ENCODE data around the gene CHRNA1. TPM values are rescaled to one million over a fixed set of nuclear protein-coding genes. Genes with fewer than 3 reads are reported as not detected.

Gene CHRNA1
- total RNA-seq, 1 experiment from 2014 or later, result not detected

DNA sequence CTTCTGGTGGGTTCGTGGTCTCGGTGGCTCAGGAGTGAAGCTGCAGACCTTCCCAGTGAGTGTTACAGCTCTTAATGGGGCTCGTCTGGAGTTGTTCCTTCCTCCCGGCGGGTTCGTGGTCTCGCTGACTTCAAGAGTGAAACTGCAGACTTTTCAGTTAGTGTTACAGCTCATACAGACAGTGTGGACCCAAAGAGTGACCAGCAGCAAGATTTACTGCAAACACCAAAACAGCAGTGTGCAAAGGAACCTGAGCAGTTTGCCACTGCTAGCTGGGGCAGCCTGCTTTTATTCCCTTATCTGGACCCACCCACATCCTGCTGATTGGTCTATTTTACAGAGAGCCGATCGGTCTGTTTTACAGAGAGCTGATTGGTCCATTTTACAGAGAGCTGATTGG is 55.6 kb downstream of the CHRNA1 start:
- no peaks in the 10 kb centered on the region; a peak in 1 of 5 replicates for H3K9me3 Mint-ChIP-seq
- Histone ChIP-seq H2BK120ac (ENCODE audit: low read depth, low read length, poor library complexity, severe bottlenecking) (no peak overlapping the region), H3K4me1 (ENCODE audit: insufficient read depth, low read length) (no peaks in the 10 kb centered on the region), H3K9me3 (ENCODE audit: control insufficient read depth, low read depth, low read length) (no peaks in the 10 kb centered on the region), H2BK15ac (ENCODE audit: low read depth, low read length) (no peak overlapping the region), H3K79me2 (ENCODE audit: insufficient read depth, low read length) (no peaks in the 10 kb centered on the region), H3K56ac (ENCODE audit: insufficient read length, low read depth, low read length) (no peak overlapping the region), H3K18ac (ENCODE audit: insufficient read length, low read depth, low read length) (no peak overlapping the region), H3T11ph (ENCODE audit: low read length) (no peak overlapping the region), H4K8ac (replicated peaks; ENCODE audit: insufficient read length, low read depth, low read length) (no peak overlapping the region), H2BK5ac (ENCODE audit: insufficient read length, low read length) (no peak overlapping the region), H3K27ac (ENCODE audit: insufficient read length, low read depth, low read length) (no peak overlapping the region), H3K23ac (ENCODE audit: insufficient read length, low read depth, low read length) (no peak overlapping the region), H4K20me1 (ENCODE audit: control insufficient read depth, insufficient read depth, insufficient read length) (no peaks in the 10 kb centered on the region), H2BK20ac (ENCODE audit: low read depth, low read length, poor library complexity, severe bottlenecking) (no peak overlapping the region), H3K4ac (ENCODE audit: low read depth, low read length) (no peak overlapping the region), H2AK5ac (ENCODE audit: insufficient read length, low read length) (no peak overlapping the region), H3K23me2 (ENCODE audit: insufficient read length, low read depth, low read length, poor library complexity, severe bottlenecking) (no peaks in the 10 kb centered on the region), H2AFZ (ENCODE audit: low read length) (no peak overlapping the region), H3K79me1 (ENCODE audit: insufficient read depth, low read depth, low read length, poor library complexity, severe bottlenecking) (no peaks in the 10 kb centered on the region), H4K91ac (ENCODE audit: insufficient read length, low read depth, low read length) (no peak overlapping the region), H3K27me3 (ENCODE audit: insufficient read depth, low read length) (no peaks in the 10 kb centered on the region), H2BK12ac (ENCODE audit: insufficient read length, low read depth, low read length) (no peak overlapping the region), H3K4me2 (ENCODE audit: insufficient read depth, insufficient read length, low read length) (no peak overlapping the region), H3K14ac (ENCODE audit: insufficient read depth, low read length) (no peak overlapping the region), H3K9ac (ENCODE audit: extremely low read depth, insufficient read length, low read length) (no peak overlapping the region), H4K5ac (ENCODE audit: insufficient read length, low read depth, low read length) (no peak overlapping the region)
- H3K27ac Mint-ChIP-seq, result no peak overlapping the region
- H3K4me3 Mint-ChIP-seq, result no peak overlapping the region
- no peaks in the 10 kb centered on the region for H3K36me3 Mint-ChIP-seq (ENCODE audit: insufficient read depth in 1 of 3, low read depth in 3 of 3)
- H3K4me1 Mint-ChIP-seq, result no peaks in the 10 kb centered on the region
- TF ChIP-seq, protein P1, sequence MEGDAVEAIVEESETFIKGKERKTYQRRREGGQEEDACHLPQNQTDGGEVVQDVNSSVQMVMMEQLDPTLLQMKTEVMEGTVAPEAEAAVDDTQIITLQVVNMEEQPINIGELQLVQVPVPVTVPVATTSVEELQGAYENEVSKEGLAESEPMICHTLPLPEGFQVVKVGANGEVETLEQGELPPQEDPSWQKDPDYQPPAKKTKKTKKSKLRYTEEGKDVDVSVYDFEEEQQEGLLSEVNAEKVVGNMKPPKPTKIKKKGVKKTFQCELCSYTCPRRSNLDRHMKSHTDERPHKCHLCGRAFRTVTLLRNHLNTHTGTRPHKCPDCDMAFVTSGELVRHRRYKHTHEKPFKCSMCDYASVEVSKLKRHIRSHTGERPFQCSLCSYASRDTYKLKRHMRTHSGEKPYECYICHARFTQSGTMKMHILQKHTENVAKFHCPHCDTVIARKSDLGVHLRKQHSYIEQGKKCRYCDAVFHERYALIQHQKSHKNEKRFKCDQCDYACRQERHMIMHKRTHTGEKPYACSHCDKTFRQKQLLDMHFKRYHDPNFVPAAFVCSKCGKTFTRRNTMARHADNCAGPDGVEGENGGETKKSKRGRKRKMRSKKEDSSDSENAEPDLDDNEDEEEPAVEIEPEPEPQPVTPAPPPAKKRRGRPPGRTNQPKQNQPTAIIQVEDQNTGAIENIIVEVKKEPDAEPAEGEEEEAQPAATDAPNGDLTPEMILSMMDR (conservative IDR thresholded peaks at IDR 0.05), result no peak
- no CpG with 5 or more reads among the region's 9 CpGs for WGBS (ENCODE audit: extremely low coverage, insufficient read length, low lambda C conversion rate)
- no peaks in the 10 kb centered on the region for H3K27me3 Mint-ChIP-seq (ENCODE audit: low read depth)
- no peak for DNase-seq

Data from H9 (cell line).